Measurements from ENCODE around the gene LIN9. TPM values are rescaled to one million over a fixed set of nuclear protein-coding genes. Genes with fewer than 3 reads are reported as not detected.
A peak's percentile ranks its signal among the peaks of the same experiment; 100 is the strongest.

The LIN9 gene
- total RNA-seq, 2 experiments from 2014 or later = 10.8 to 14.3 TPM

DNA sequence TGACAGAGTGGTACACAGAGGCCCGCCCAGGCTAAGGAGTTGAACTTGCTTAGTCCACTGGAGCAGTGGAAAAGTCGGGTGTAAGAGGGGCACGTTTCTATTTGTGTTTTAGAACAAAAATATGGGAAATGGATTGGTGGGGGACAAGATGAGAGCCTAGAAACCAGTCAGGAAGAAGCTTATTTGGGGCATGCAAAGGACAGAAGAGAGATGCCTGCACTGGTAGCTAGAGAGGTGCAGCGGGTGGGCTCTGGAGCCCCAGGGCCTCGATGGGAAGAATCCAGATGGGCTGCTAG is 1.2 kb upstream of the LIN9 start:
- CTCF ChIA-PET = interaction anchor here (1.3 to 4.9 kb wide), 7 partner anchors 10 to 246 kb away, joined by 3 to 37 read pairs (median 9); partner anchors contain the start of gene PARP1
- no peak for ATAC-seq
- Mint-ChIP-seq H3K27me3 (peaks cover 28% of the 10 kb centered on the region), H3K4me3 (peak overlapping the region; percentile 88), H3K4me1 (peaks cover 24% of the 10 kb centered on the region), H3K27ac (no peak overlapping the region), H3K9me3 (ENCODE audit: low read depth) (no peaks in the 10 kb centered on the region), H3K36me3 (peaks cover 2% of the 10 kb centered on the region)
- DNase-seq = no peak

DNA sequence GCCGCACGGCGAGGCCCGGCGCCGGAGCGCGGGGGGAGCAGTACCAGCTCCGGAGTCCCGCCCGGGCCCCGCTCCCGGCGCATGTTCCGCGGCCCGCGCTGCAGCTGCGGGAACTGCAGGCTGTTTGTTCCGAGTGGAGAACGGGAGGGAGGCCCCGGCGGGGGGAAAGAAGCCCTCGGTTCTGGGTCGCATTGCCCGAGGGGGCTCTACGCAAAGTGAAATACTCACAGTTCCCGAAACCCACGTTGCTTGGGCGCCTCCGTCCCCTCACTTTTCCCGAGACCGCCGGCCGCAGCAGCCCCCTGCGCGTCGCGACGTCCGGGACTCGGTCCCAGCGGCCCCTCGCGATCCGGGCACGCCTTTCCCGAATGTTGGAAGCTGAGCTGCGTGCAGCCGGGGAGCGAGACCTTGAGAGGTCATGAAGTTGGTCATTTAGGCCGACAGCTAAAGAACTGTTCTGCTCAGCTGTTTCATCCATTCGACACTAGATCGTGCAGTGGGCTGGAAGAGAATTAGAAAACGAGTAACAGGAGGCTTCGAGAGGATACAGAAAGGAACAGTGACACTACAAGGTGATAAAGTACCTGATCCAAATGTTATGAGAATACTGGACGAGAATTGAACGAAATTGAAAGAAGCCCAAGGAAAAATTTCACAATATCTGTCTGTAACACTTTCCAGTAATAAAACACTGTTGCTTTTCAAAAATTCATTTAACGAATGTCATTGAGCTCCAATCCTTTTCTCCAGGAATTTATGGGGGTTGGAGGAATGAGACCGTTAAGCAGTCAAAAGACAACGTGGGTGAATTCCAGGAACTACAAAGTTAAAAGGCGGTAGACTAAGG is 657 bp upstream of the LIN9 start:
- ATAC-seq (peak; percentile 74), DNase-seq (no peak)
- peak overlapping the region; percentile 76 for H3K27ac Mint-ChIP-seq
- CTCF ChIA-PET = interaction anchor here (0.6 to 4.9 kb wide), 14 partner anchors 9 to 429 kb away, joined by 3 to 37 read pairs (median 5); partner anchors contain the start of gene PARP1
- H3K27me3 Mint-ChIP-seq = peaks cover 25% of the 10 kb centered on the region
- no peaks in the 10 kb centered on the region for H3K9me3 Mint-ChIP-seq (ENCODE audit: low read depth)
- peaks cover 24% of the 10 kb centered on the region for H3K4me1 Mint-ChIP-seq
- H3K4me3 Mint-ChIP-seq = peak overlapping the region; percentile 88
- peaks cover 2% of the 10 kb centered on the region for H3K36me3 Mint-ChIP-seq

DNA sequence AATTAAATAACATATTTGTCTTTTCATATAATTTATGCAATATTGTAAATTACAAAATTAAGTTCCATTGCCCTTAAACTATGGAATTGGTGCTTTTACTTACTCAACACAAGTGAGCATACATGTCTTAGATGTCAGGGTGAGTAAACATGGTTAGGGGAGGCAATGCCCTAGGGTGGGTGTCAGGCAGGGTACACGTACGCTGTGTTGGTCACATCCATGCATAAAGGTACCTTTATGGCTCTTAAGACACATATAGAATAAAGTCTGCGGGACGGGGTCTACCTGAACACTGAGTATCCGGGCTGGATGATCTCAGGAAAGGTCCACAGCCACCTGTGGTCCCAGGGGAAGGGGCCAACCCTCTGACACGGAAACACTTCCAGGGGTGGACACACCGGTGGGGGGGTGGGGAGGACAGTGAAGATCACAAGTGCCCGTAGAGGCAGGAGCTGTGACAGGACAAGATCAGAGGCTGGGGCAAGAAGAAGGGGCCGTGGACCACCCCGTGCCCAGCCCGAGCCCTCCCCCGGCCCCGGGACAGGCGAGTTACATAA is 720 bp downstream of the LIN9 start:
- peaks cover 28% of the 10 kb centered on the region for H3K4me1 Mint-ChIP-seq
- no peak for ATAC-seq

DNA sequence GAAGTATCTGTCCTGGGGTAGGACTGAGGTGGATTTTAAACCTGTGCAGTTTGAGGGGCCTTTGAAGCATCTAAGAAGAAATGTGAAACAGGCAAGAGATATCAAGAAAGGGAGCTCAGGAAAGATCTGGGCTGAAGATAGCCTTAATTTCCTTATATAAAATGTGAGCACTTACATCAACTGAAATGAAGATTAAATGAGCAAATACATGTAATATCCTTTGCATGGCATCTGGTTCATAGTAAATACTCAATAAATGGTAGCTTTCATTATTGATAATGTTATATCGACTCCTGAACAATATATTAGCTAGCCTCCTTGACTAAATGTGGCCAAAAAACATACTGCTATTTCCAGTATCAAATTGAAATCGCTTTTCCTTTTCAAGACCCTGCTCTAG is 2.5 kb downstream of the LIN9 start:
- peaks cover 12% of the 10 kb centered on the region for H3K27me3 Mint-ChIP-seq

More for the DNA sequence above, 720 bp downstream of the LIN9 start:
- CTCF ChIA-PET = interaction anchor here (0.9 to 4.9 kb wide), 5 partner anchors 25 to 243 kb away, joined by 3 to 37 read pairs (median 14); partner anchors contain the start of gene PARP1
- Mint-ChIP-seq H3K27ac (peak overlapping the region; percentile 86), H3K27me3 (peaks cover 15% of the 10 kb centered on the region), H3K9me3 (ENCODE audit: low read depth) (no peaks in the 10 kb centered on the region), H3K36me3 (peaks cover 3% of the 10 kb centered on the region), H3K4me3 (peak overlapping the region; percentile 88)
- DNase-seq = peak; percentile 58

DNA sequence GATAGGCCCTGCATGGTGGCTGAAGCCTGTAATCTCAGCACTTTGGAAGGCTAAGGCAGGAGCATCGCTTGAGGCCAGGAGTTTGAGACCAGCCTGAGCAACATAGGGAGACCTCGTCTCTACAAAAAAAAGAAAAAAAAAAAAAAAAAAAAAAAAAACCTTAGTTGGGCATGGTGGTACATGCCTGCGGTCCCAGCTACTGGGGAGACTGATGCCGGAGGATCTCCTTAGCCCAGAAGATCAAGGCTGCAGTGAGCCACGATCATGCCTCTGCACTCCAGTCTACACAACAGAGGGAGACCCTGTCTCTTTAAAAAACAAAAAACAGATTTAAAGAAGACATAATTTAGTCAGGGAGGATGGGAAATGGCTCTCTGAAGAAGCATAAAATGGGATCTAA is 3.8 kb downstream of the LIN9 start:
- no peaks in the 10 kb centered on the region for H3K9me3 Mint-ChIP-seq (ENCODE audit: low read depth)
- H3K4me3 Mint-ChIP-seq = no peak overlapping the region
- CTCF ChIA-PET = interaction anchor here (1.4 kb wide), 1 partner anchor 28 kb away, joined by 3 read pairs; no protein-coding TSS in a partner anchor
- DNase-seq = no peak
- H3K27me3 Mint-ChIP-seq = peaks cover 3% of the 10 kb centered on the region
- H3K4me1 Mint-ChIP-seq = peaks cover 25% of the 10 kb centered on the region
- H3K36me3 Mint-ChIP-seq = peaks cover 8% of the 10 kb centered on the region
- no peak overlapping the region for H3K27ac Mint-ChIP-seq
- ATAC-seq = no peak

More for the DNA sequence above, 2.5 kb downstream of the LIN9 start:
- Mint-ChIP-seq H3K27ac (no peak overlapping the region), H3K9me3 (ENCODE audit: low read depth) (no peaks in the 10 kb centered on the region), H3K36me3 (peaks cover 7% of the 10 kb centered on the region), H3K4me1 (peaks cover 30% of the 10 kb centered on the region), H3K4me3 (no peak overlapping the region)
- DNase-seq (no peak), ATAC-seq (no peak)
- CTCF ChIA-PET = interaction anchor here (1.4 to 4.9 kb wide), 2 partner anchors 27 to 37 kb away, joined by 3 to 37 read pairs; no protein-coding TSS in a partner anchor

DNA sequence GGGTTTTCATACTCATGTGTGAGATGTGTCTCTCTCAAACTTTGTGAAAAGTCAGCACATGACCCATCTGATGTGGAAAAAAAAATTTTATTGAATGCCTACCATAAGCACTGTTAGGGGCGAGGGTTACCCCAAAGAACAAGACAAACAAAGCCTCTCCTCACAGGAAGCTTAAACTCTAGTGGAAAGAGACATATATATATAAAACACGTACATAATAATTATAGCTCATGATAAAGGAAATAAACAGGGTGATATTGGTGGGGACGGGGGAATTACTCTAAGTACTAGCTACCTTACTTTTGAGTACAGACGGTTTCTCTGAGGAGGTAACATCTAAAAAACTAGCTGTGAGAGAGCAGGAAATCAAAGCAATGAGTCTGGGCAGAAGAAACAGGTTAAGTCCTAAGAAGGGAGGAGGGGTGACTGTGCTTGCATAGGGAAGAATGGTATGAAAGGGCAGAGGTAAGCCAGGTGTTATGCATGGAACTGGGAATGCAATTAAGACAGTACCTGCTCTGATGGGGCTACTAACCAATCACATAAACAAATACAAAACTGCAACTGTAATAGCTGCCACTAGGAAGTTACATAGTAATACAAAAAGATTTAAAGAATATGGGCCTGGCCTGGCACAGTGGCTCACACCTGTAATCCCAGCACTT is 4.5 kb downstream of the LIN9 start:
- Mint-ChIP-seq H3K36me3 (peaks cover 8% of the 10 kb centered on the region), H3K27ac (no peak overlapping the region), H3K9me3 (ENCODE audit: low read depth) (no peaks in the 10 kb centered on the region), H3K4me1 (peaks cover 17% of the 10 kb centered on the region), H3K27me3 (no peaks in the 10 kb centered on the region), H3K4me3 (no peak overlapping the region)
- DNase-seq = no peak
- ATAC-seq = no peak
- CTCF ChIA-PET = interaction anchor here (0.5 to 1.4 kb wide), 4 partner anchors 29 to 1432 kb away, joined by 3 to 4 read pairs (median 4); partner anchors contain the start of gene PARP1

DNA sequence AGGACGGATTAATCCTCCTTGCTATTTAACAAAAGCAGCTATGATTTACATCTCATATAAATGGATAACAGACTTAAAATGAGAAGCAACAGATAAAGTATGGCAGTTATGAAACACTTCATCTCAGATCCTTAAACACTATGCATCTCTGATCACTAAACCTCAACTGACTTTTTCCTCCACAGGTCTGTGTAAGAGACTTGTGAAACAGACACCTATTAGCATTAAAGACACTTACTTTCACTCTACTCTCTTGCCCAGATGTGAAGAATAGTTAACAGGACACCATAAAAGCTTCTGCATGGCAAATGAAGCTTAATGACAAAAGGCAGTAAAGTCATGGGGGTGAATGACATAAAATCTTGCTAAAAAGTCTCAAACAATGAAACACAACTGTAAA is 6.2 kb downstream of the LIN9 start:
- no peak overlapping the region for H3K27ac Mint-ChIP-seq
- no peak overlapping the region for H3K4me3 Mint-ChIP-seq
- ATAC-seq = no peak
- H3K4me1 Mint-ChIP-seq = peaks cover 14% of the 10 kb centered on the region
- CTCF ChIA-PET = interaction anchor here (1.0 to 1.5 kb wide), 2 partner anchors 8 to 30 kb away, joined by 4 read pairs; no protein-coding TSS in a partner anchor
- no peaks in the 10 kb centered on the region for H3K9me3 Mint-ChIP-seq (ENCODE audit: low read depth)
- no peaks in the 10 kb centered on the region for H3K27me3 Mint-ChIP-seq
- peaks cover 15% of the 10 kb centered on the region for H3K36me3 Mint-ChIP-seq
- no peak for DNase-seq

DNA sequence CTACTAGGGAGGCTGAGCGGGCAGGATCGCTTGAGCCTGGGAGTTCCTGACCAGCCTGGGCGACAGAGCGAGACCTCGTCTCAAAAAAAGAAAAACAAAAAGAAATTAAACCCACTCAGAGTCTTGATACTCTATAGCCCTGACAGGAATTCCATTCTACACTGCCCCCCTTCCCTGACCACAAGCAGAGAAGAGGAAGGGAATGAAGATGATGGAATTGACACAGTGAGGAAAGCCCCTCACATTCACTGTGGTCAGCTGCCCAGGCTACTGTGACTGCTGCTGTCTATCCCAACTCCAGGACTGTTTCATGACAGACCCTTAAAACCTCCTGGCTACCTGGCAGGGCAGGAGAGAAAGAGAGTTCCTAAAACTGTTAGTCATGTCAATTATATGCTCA is 12.1 kb downstream of the LIN9 start:
- Mint-ChIP-seq H3K4me3 (no peak overlapping the region), H3K27me3 (no peaks in the 10 kb centered on the region), H3K4me1 (no peaks in the 10 kb centered on the region), H3K9me3 (ENCODE audit: low read depth) (no peaks in the 10 kb centered on the region), H3K36me3 (peaks cover 20% of the 10 kb centered on the region), H3K27ac (no peak overlapping the region)
- CTCF ChIA-PET = no interaction called here
- DNase-seq (no peak), ATAC-seq (no peak)

DNA sequence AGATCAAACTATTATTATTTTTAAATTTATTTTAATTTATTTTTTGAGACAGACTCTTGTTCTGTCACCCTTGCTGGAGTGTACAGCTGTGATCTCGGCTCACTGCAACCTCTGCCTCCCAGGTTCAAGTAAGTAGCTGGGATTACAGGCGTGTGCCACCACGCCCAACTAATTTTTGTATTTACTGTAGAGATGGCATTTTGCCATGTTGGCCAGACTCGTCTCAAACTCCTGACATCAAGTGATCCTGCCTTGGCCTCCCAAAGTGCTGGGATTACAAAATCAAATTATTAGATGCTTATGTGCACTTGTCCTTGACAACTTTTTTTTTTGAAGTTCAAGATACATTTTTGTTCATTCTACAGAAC is 15.4 kb downstream of the LIN9 start:
- H3K27me3 Mint-ChIP-seq = no peaks in the 10 kb centered on the region
- H3K4me3 Mint-ChIP-seq = no peak overlapping the region
- H3K36me3 Mint-ChIP-seq = peaks cover 20% of the 10 kb centered on the region
- ATAC-seq = no peak
- no peak for DNase-seq
- CTCF ChIA-PET = no interaction called here
- no peak overlapping the region for H3K27ac Mint-ChIP-seq
- no peaks in the 10 kb centered on the region for H3K4me1 Mint-ChIP-seq
- no peaks in the 10 kb centered on the region for H3K9me3 Mint-ChIP-seq (ENCODE audit: low read depth)

DNA sequence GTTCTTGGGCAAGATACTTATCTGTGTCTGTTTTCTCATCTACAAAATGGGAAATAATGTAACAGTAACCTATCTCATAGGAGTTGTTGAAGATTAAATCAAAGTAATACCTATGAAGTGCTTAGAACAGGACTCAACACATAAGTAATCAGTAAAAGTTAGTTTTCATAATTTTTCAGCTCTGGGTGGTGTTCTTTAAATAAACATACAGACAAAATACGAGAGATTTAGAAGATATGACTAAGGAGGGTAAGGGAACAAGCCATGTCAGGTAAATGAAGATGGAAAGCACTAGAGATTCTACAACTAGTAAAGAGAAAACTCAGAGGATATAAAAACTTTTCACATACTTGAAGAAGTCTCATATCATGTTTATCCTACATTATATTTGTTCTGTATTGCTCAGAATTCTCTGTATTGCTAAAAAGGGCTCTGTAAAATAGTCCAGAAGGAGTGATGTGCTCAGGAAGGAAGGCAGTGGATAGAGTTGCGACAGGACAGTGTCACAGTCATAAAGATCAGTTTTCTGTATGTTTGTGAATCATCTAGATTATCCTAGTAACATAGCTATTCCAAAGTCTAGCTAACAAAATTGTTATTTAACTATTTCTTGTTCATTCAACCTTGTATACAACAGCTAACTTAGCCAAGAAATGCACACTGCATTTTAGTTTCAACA is 16.0 kb downstream of the LIN9 start:
- Mint-ChIP-seq H3K36me3 (peaks cover 18% of the 10 kb centered on the region), H3K4me1 (no peaks in the 10 kb centered on the region), H3K4me3 (no peak overlapping the region), H3K27me3 (no peaks in the 10 kb centered on the region), H3K9me3 (ENCODE audit: low read depth) (no peaks in the 10 kb centered on the region), H3K27ac (no peak overlapping the region)
- CTCF ChIA-PET = no interaction called here
- ATAC-seq (no peak), DNase-seq (no peak)

DNA sequence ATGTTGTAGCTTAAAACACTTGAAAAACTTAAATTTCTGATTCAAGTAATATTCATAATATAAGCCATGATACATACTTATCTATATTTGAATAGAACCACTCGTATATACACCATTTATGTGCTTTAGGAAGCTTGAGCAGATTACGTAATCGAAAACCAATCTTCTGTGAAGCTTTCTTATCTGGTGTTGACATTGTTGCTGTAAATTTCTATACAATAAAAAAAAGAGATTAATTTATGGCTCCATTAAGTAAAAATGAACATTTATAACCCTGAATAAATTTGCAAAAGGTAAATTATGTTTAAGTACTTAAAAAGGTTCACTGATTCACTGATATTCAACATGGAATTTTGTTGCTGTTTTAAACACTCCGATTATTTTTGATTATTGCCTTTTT is 21.4 kb downstream of the LIN9 start:
- CTCF ChIA-PET = no interaction called here
- no peaks in the 10 kb centered on the region for H3K4me1 Mint-ChIP-seq
- DNase-seq (no peak), ATAC-seq (no peak)
- no peaks in the 10 kb centered on the region for H3K27me3 Mint-ChIP-seq
- no peak overlapping the region for H3K4me3 Mint-ChIP-seq
- no peak overlapping the region for H3K27ac Mint-ChIP-seq
- H3K36me3 Mint-ChIP-seq = peaks cover 19% of the 10 kb centered on the region
- no peaks in the 10 kb centered on the region for H3K9me3 Mint-ChIP-seq (ENCODE audit: low read depth)

DNA sequence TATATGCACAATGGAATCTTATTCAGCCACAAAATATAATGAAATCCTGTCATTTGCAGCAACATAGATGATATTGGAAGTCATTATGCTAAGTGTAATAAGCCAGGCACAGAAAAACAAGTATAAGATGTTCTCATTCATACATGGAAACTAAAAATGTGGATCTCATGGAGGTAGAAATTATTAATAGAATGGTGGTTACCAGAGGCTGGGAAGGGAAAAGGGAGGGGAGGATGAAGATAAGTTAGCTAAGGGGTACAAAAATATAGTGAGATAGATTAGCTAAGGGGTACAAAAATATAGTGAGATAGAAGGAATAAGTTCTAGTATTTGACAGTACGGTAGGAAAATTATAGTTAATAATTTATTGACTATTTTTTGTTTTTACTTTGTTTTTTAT is 27.9 kb downstream of the LIN9 start:
- Mint-ChIP-seq H3K36me3 (peaks cover 20% of the 10 kb centered on the region), H3K9me3 (ENCODE audit: low read depth) (no peaks in the 10 kb centered on the region), H3K27me3 (no peaks in the 10 kb centered on the region), H3K4me1 (no peaks in the 10 kb centered on the region), H3K4me3 (no peak overlapping the region), H3K27ac (no peak overlapping the region)
- ATAC-seq (no peak), DNase-seq (no peak)
- CTCF ChIA-PET = no interaction called here

DNA sequence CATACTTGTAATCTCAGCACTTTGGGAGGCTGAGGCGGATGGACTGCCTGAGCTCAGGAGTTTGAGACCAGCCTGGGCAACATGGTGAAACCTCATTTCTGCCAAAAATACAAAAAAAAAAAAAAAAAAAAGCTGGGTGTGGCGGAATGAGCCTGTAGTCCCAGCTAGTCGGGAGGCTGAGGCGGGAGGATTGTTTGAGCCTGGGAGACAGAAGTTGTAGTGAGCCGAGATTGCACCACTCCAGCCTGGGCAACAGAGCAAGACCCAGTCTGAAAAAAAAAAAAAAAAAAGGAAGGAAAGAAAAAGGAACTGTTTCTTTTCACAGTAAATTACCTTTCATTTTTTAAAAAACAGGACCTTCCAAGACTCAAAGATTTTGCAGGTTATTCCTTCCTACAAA is 29.5 kb downstream of the LIN9 start:
- DNase-seq (no peak), ATAC-seq (no peak)
- H3K27ac Mint-ChIP-seq = no peak overlapping the region
- no peak overlapping the region for H3K4me3 Mint-ChIP-seq
- CTCF ChIA-PET = interaction anchor here (1.1 kb wide), 1 partner anchor 16 kb away, joined by 3 read pairs; no protein-coding TSS in a partner anchor
- peaks cover 17% of the 10 kb centered on the region for H3K36me3 Mint-ChIP-seq
- H3K9me3 Mint-ChIP-seq (ENCODE audit: low read depth) = no peaks in the 10 kb centered on the region
- H3K4me1 Mint-ChIP-seq = no peaks in the 10 kb centered on the region
- no peaks in the 10 kb centered on the region for H3K27me3 Mint-ChIP-seq
